HFF-Myc (cell line): ENCODE measurements around the gene SLAMF9.

Experiments used
- DNase-seq: peaks from one replicate; pipeline ENCODE4 v3.0.0-alpha.2; 2011; ENCODE audit warnings: low read depth; ENCODE audit errors: extremely low read depth
- H3K4me3 ChIP-seq: replicated peaks from 2 replicates; pipeline ENCODE4 v1.5.1; 2011; ENCODE audit warnings: low read depth, mild to moderate bottlenecking, control low read depth, low read length
- CTCF ChIP-seq: IDR thresholded peaks from 2 replicates; pipeline ENCODE4 v1.5.1; 2012; ENCODE audit warnings: mild to moderate bottlenecking, low read depth, low read length, control low read depth; ENCODE audit errors: missing control alignments

SLAMF9 gene

GRCh38 chr1:159949123-159949522, 4.9 kb downstream of the SLAMF9 start:
- TF ChIP-seq CTCF = no peak
- DNase-seq = no peak
- no peak overlapping the region for H3K4me3 ChIP-seq

- no peak for TF ChIP-seq CTCF
- no peak for DNase-seq
Observed at GRCh38 chr1:159947942-159948341, 6.1 kb downstream of the SLAMF9 start.

GRCh38 chr1:159946242-159947187, 7.5 kb downstream of the SLAMF9 start:
- H3K4me3 ChIP-seq = peak overlapping the region; percentile 46
- no peak for TF ChIP-seq CTCF
- no peak for DNase-seq

More at GRCh38 chr1:159947942-159948341, 6.1 kb downstream of the SLAMF9 start:
- H3K4me3 ChIP-seq = no peak overlapping the region

DNA sequence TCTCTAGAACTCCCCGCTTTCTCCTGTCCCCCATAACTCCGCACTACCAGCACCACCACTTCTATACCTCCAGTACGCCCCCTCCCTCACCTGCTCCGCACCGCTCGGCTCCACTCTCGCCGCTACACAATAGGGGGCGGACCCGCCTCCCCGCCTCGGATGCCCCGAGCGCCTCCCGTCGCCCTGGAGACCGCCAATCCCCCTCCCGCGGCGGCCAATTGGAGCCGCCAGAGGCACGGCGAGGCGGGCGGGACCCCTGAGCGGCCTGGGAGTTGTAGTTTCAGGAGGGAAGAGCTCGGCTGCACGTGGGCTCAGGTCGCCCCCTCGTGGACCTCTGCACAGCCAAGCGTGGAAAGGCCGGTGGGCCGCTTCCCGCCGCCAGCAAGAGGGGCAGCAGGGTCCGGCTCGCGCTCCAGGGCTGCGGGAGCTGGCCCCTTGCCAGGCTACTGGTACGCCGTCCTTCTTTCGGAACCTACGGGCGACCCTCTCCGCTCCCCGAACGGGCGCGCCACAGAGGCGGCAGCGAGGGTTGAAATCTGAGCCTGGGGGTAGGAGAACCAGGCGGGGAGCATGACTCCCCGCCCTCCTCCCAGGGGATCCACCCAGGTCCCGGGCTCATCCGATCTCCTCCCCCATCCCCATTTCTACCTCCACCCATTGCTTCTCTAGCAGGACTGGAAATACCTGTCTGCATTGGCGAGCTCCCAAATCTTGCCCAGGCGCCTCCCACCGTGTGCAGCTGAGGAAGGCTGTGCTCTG, 8.4 kb downstream of the SLAMF9 start, which contains the start of gene IGSF9:
Gene IGSF9 (minus strand): TSS at position 131 of the 759 bp plus-strand sequence. CDS start 2,159 bp downstream, outside the sequence.
- peak within 1 kb of the TSS; percentile 46 for H3K4me3 ChIP-seq
- peak; percentile 41 for DNase-seq

GRCh38 chr1:159944623-159945455, 9.2 kb downstream of the SLAMF9 start:
- no peak for TF ChIP-seq CTCF
- no peak for DNase-seq
- peak overlapping the region; percentile 46 for H3K4me3 ChIP-seq

More for the DNA sequence above, 8.4 kb downstream of the SLAMF9 start, which contains the start of gene IGSF9:
- peak; percentile 39 for TF ChIP-seq CTCF
